HG03135 (cell line): ENCODE data around the gene KISS1R.

Experiments used
- ATAC-seq: cut with Tn5 transposase; IDR thresholded peaks from one replicate; pipeline ENCODE4 v1.9.1; 2021; ENCODE audit warnings: mild to moderate bottlenecking, moderate library complexity; ENCODE audit not compliant: unreplicated experiment

The KISS1R gene

GRCh38 chr19:966485-967088, 49.5 kb downstream of the KISS1R start:
- ATAC-seq = no peak
